Measurements from ENCODE around the gene OR2M4.

DNA sequence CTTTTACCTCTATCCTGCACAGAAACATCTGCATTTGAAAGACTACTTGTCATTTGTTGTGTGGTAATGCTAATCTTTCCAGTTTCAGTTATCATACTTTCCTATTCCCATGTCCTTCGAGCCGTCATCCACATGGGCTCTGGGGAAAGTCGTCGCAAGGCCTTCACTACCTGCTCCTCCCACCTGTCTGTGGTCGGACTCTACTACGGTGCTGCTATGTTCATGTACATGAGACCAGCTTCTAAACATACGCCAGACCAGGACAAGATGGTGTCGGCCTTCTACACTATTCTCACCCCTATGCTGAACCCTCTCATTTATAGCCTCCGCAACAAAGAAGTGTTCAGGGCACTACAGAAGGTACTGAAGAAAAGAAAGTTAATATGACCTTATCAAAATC, 8.3 kb downstream of the OR2M4 start:
- TF ChIP-seq, protein P1, sequence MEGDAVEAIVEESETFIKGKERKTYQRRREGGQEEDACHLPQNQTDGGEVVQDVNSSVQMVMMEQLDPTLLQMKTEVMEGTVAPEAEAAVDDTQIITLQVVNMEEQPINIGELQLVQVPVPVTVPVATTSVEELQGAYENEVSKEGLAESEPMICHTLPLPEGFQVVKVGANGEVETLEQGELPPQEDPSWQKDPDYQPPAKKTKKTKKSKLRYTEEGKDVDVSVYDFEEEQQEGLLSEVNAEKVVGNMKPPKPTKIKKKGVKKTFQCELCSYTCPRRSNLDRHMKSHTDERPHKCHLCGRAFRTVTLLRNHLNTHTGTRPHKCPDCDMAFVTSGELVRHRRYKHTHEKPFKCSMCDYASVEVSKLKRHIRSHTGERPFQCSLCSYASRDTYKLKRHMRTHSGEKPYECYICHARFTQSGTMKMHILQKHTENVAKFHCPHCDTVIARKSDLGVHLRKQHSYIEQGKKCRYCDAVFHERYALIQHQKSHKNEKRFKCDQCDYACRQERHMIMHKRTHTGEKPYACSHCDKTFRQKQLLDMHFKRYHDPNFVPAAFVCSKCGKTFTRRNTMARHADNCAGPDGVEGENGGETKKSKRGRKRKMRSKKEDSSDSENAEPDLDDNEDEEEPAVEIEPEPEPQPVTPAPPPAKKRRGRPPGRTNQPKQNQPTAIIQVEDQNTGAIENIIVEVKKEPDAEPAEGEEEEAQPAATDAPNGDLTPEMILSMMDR (IDR thresholded peaks at IDR 0.05; ENCODE audit: low read depth, low read length): no peak
- no peak for TF ChIP-seq EZH2phosphoT487 (IDR thresholded peaks at IDR 0.05; ENCODE audit: low read depth)

All from OCI-LY3 (cell line).